NT2/D1 (cell line): ENCODE results near the gene MKNK1.

Experiments
- SUZ12 ChIP-seq: IDR thresholded peaks from 2 replicates; pipeline ENCODE4 v1.6.1; 2011; ENCODE audit not compliant: insufficient read length, insufficient read depth; ENCODE audit errors: extremely low read depth
- ZNF274 ChIP-seq: IDR thresholded peaks from 2 replicates; pipeline ENCODE4 v1.6.1; 2011; ENCODE audit warnings: mild to moderate bottlenecking, low read depth, low read length

GRCh38 chr1:46619656-46620258, 15.7 kb upstream of the MKNK1 start:
- no peak for TF ChIP-seq ZNF274
- TF ChIP-seq SUZ12: no peak
